ENCODE results near the gene UCN.
A peak's percentile ranks its signal among the peaks of the same experiment; 100 is the strongest.
"Not testable (repeated sequence)": the region's sequence is repeated elsewhere in the genome, so short reads cannot be mapped to it uniquely, and the experiment has no call there.

The UCN gene

GRCh38 chr2:27308359-27308881, at the start of gene UCN:
Gene UCN (minus strand): TSS chr2:27308445. CDS start chr2:27307895, 550 bp downstream.
- no peak for DNase-seq

DNA sequence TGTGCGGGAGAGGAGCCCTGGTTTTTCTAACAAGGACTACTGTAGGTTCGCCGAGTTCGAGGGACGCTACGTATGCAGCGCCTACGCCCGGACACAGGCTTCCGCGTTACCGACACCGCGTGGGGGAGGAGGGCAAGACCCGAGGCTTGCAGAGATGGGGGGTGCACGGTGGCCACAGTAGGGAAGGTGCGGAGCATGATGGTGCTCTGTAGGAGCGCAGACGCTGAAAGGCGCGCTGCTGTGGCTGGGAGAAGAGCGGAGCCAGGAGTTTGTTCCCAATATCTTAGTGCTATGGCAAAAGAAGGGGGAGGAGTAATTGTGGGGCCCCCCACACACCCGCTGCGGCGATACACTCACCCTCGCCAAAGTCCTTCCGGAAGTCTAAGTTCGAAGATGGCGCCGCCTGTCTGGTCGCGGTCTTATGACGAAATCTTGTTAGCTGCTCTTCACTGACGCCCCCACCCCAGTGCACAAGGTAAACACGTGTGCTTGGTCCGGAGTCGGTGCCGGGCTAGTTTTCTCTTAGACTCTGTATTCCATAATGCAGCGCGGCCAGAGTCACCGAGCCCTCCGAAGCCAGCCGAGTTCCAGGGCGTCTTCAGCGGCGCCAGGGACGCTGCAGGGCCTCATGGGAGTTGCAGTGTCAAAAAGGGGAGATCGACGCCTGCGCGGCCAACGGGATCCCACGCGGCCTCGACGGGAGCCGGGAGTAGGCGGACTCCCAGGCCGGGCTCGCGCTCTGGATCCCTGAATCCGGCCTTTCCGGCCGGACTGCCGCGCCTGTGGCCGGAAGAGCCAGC, 48.3 kb upstream of the UCN start, which contains the start of gene GTF3C2:
GTF3C2 (minus strand) TSS at position 383 of the 800 bp plus-strand sequence. CDS start 13,210 bp downstream, outside the sequence.
- peak; percentile 94 for DNase-seq

DNA sequence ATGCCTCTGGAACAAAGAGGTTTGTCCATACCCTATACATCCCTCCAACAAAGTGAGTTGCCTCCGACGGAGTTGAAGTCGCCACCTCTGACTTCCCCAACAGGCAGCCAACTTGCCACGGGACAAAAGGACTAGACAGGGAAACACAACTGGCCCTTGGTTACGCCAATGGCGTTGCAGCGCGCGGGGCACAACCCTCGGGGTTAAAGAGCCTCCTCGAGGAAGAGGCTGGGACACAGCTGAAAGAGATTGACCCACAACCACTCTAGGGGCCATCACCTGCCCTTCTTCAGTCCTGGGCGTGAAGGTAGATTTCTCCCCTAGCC, 47.8 kb upstream of the UCN start:
- no peak for DNase-seq

- no peak for DNase-seq
Measured at GRCh38 chr2:27354597-27354927, 46.3 kb upstream of the UCN start.

DNA sequence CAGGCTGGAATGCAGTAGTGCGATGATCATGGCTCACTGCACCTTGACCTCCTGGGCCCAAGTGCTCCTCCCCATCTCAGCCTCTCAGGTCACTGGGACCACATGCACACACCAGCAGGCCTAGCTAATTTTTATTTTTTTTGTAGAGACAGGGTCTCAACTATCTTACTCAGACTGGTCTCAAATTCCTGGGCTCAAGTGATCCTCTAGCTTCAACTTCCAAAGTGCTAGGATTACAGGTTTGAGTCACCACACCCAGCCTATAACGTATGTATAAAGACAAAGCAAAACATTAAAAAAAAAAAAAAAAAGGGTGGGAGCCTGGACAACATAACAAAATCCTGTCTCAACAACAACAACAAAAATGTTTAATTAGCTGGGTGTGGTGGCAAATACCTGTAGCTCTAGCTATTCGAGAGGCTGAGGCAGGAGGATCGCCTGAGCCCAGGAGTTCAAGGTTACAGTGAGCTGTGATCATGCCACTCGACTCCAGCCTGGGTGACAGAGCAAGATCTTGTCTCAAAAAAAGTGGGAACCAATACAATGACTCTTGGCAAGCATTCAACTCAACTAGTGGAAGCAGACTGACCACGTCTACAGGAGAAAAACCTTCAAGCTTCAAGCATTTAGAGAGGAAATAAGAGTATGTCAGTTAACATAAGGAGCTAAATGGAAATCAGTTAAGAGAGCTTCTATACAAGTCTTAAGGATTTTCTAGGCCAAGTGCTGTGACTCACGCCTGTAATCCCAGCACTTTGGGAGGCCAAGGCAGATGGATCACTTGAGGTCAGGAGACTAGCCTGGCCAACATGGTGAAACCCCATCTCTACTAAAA, 45.7 kb upstream of the UCN start:
- no peak for DNase-seq

DNA sequence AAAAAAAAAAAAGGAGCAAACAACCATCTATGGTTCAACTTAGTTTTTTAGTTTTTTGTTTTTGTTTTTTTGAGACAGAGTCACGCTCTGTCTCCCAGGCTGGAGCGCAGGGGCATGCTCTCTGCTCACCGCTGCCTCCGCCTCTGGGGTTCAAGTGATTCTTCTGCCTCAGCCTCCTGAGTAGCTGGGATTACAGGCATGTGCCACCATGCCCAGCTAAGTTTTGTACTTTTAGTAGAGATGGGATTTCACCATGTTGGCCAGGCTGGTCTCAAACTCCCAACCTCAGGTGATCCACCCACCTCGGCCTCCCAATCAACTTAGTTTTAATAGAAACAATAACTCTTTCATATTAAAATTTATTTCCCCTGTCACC, 45.1 kb upstream of the UCN start:
- not testable (repeated sequence) for DNase-seq

- no peak for DNase-seq
Measured at GRCh38 chr2:27351802-27352598, 43.8 kb upstream of the UCN start.

DNA sequence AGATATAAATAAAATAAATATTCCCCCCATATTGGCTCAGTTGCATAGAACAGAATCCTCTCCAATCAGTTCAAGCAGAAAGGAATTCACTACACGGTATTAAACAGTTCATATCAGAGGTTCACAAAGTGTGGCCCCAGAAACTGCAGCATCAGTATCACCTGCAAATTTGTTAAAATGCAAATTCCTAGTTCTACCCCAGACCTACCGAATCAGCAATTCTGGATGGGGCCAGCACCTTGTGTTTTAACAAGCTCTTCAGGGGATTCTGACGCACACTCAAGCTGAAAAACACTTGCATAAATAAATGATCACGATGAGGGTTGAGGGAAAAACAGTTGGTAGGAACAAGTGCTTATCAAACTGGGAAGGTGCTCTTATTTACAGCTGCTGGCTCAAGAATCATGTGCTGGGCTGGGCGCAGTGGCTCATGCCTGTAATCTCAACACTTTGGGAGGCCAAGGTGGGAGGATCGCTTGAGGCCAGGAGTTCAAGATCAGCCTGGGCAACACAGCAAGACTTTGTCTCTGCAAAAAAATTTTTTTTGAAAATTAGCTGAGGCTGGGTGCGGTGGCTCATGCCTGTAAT, 42.0 kb upstream of the UCN start:
- no peak for DNase-seq

- no peak for DNase-seq
Measured at GRCh38 chr2:27347641-27348040, 39.4 kb upstream of the UCN start.

- DNase-seq, result no peak
Measured at GRCh38 chr2:27336173-27336572, 27.9 kb upstream of the UCN start.

DNA sequence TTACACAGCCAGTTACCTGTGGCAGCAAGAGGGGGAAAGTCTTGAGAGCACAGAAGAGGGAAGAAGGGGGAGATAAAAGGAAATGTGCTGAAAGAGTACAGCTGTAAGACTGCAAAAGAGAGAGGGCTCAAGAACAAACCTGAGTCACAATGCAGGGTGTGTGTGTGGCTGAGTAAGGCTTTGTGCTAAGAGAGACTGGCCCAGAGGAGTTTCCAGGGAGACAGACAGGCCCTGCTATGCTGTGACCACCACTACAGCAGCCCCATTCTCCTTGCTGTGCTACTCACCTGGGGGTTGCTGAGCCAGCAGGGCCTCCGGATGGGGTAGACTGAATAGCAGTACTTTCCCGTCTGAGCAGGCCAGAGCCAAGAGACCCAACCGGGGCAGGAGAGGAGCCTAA, 27.1 kb upstream of the UCN start:
- DNase-seq, result no peak

- DNase-seq, result no peak
Measured at GRCh38 chr2:27324720-27325119, 16.5 kb upstream of the UCN start.

GRCh38 chr2:27323596-27324285, 15.5 kb upstream of the UCN start:
- no peak for DNase-seq

DNA sequence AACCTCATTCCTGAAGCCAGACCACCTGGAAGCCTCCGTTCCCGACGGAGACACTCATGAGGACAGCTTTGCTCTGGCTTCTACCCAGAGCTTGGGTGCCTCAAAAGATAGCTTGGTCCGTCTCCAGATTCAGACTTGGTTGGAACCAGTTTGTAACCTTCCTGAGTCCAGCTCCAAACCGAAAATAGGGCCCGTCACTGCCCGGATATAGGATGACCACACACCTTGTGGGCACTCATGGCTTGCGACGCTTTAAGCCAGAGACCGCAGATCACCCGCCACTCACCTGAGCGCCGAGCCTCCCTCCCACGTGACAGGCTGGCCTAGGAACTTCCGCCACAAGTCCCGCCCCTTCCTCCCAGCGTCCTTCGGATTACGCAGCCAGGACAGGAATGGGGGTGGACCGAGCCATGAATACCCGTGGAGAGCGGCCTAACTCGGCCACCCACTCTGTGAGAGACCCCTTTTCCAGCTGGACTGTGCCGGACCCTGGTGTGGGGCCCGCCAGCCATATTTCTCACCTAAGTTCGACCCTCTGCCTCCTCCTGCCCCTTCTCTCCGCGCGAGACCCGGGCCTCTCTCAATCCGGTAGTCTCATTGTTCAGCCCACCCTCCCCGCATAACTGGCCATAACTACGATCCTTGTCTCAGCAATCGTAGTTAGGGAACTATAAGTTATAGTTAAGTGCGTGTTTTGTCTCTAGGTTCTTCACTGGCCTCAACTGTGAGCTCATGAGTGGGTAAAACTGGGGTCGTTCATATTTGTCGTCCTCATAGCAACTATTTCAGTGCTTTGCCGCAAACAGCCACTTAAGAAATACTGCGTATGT, 14.7 kb upstream of the UCN start, which contains the start of gene MPV17:
MPV17 (minus strand) TSS at position 332 of the 830 bp plus-strand sequence. CDS start 580 bp downstream, outside the sequence.
- DNase-seq, result peak; percentile 72

GRCh38 chr2:27322301-27322765, 14.1 kb upstream of the UCN start:
- DNase-seq, result no peak

GRCh38 chr2:27320958-27321543, 12.8 kb upstream of the UCN start:
- no peak for DNase-seq

GRCh38 chr2:27319839-27320238, 11.6 kb upstream of the UCN start:
- not testable (repeated sequence) for DNase-seq

DNA sequence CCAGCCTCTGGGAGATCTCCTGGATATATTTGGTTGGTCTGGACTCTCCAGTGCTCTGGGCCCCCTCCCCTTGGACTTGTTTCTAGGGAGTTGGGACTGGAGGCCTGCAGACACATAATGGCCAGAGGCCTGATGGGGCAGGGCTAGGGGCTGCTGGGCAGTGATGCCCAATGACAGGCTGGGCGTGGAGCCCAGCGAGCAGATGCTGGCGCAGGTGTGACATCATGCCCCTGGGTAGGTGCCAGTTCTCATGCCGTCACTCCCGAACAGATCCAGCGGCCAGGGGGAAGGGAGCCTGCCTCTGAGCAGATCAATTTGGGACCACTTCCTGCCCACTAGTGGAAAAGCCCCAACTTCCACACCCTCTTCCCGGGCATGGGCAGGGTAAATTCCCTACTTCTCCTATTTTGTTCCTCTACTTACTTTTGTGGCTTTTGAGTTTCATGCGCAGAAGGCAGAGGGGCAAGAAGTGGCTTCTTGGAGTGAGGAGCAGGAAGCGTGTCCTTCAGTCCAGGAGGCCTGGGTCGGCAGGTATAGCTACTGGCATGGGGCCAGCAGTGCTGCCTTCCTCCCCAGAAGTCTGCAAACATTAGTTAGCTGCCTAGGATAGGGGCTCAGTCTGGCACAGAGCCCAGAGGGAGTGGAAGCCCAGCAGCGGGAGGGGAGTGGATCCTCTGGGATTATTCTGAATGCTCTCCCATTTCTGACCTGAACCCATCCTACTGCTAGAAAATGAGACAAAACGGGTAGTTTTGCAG, 8.6 kb upstream of the UCN start:
- peak; percentile 19 for DNase-seq

DNA sequence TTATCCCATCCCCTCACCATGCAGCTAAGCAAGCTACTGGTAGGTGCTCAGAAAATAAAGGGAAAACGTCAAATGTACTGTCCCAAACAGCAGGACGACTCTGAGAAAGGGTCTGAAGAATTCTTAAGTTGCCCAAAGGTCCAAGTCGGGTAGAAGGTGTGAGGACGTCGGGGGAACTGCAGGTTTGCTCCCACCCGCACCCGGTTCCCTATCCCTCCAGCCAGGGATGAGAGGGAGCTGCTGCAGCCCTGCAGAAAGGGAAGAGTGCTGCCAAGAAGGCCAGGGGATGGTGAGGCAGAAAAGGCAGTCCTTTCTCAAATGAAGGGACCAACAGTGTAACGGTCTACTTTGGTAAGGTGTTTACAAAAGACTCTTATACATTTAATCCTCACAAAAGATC, 6.9 kb upstream of the UCN start:
- DNase-seq, result no peak

DNA sequence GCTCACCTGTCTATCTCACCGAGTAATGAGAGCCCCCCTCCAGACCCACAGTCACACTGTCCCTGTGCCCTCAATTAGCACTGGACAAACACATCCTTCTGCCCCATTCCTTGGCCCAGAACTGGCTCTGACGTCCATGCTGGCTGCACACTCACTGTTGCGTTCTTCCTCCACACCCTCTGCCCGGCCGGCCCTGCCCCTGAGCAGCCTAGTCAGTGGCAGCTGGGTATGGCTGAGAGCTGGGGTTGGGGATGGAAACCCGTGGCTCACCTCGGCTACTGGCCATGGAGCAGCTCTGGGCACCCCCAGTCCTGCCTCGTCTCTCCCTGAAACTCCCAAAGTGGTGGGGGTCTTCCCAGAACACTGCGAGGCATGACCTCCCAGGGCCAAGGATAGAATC, 6.5 kb upstream of the UCN start:
- no peak for DNase-seq

Measured in NCI-H2081 treated with DMSO at 0.1 percent for 48 hours (cell line).